CMK (cell line): ENCODE results near the gene NET1.
A peak's percentile ranks its signal among the peaks of the same experiment; 100 is the strongest.
"Not testable (repeated sequence)": the region's sequence is repeated elsewhere in the genome, so short reads cannot be mapped to it uniquely, and the experiment has no call there.

Source experiments
- DNase-seq: peaks from one replicate; pipeline ENCODE4 v3.0.0-alpha.2; 2010; ENCODE audit warnings: low read depth

Gene NET1

GRCh38 chr10:5462841-5463293 lies 50.5 kb downstream of the NET1 start:
- DNase-seq: no peak

- no peak for DNase-seq
Observed at GRCh38 chr10:5464546-5464945, 52.2 kb downstream of the NET1 start.

GRCh38 chr10:5465976-5466450 lies 53.7 kb downstream of the NET1 start:
- DNase-seq: no peak

- no peak for DNase-seq
Observed at GRCh38 chr10:5466451-5467206, 54.3 kb downstream of the NET1 start.

GRCh38 chr10:5467207-5467535 lies 54.8 kb downstream of the NET1 start:
- no peak for DNase-seq

GRCh38 chr10:5467634-5468255 lies 55.4 kb downstream of the NET1 start:
- DNase-seq: no peak

GRCh38 chr10:5468262-5469106 lies 56.1 kb downstream of the NET1 start:
- no peak for DNase-seq

GRCh38 chr10:5469353-5470061 lies 57.1 kb downstream of the NET1 start:
- DNase-seq: no peak

- no peak for DNase-seq
Observed at GRCh38 chr10:5470062-5470751, 57.9 kb downstream of the NET1 start.

- DNase-seq: not testable (repeated sequence)
Observed at GRCh38 chr10:5474642-5475041, 62.3 kb downstream of the NET1 start.

GRCh38 chr10:5475088-5475487 lies 62.7 kb downstream of the NET1 start:
- not testable (repeated sequence) for DNase-seq

- not testable (repeated sequence) for DNase-seq
Observed at GRCh38 chr10:5475974-5476807, 63.8 kb downstream of the NET1 start.

- no peak for DNase-seq
Observed at GRCh38 chr10:5476918-5477525, 64.7 kb downstream of the NET1 start.

GRCh38 chr10:5477948-5478693 lies 65.8 kb downstream of the NET1 start:
- no peak for DNase-seq

- no peak for DNase-seq
Observed at GRCh38 chr10:5478694-5479305, 66.4 kb downstream of the NET1 start.

- peak; percentile 80 for DNase-seq
Observed at GRCh38 chr10:5479481-5480161, 67.3 kb downstream of the NET1 start.

GRCh38 chr10:5480162-5480941 lies 68.0 kb downstream of the NET1 start:
- DNase-seq: no peak

GRCh38 chr10:5481121-5481520 lies 68.8 kb downstream of the NET1 start:
- DNase-seq: no peak
